Panc1 (cell line): ENCODE measurements around the gene NDUFAF3. TPM values are rescaled to one million over a fixed set of nuclear protein-coding genes. Genes with fewer than 3 reads are reported as not detected.
A peak's percentile ranks its signal among the peaks of the same experiment; 100 is the strongest.

Experiments
- ATAC-seq: fragments of 200-7000 bp; cut with Tn5 transposase; 2 replicates; pipeline ENCODE4 v1.9.1; 2020; ENCODE audit warnings: mild to moderate bottlenecking, moderate library complexity
- BruUV-seq: library from RNA; stranded (reverse); fragments of 400-500 nt; replicated peaks from 2 replicates; lab custom pipeline; 2021; lab: Mats Ljungman, UMichigan
- CTCF ChIA-PET: fragments of 300-600 bp; sonication (Branson Sonifier 250); formaldehyde crosslinking; loops from one replicate; lab custom pipeline; 2022; ENCODE audit warnings: antibody characterized with exemption; lab: Charles Lee
- POLR2A ChIA-PET: fragments of 300-600 bp; sonication (Branson Sonifier 250); formaldehyde crosslinking; loops from one replicate; lab custom pipeline; 2022; ENCODE audit warnings: antibody characterized with exemption; lab: Charles Lee
- DNase-seq: peaks from one replicate; pipeline ENCODE4 v3.0.0-alpha.2; 2010; ENCODE audit warnings: low read depth, low spot score
- H3K27ac ChIP-seq: 2 replicates; pipeline ENCODE4 v1.5.1; 2011; ENCODE audit warnings: mild to moderate bottlenecking, low read length, inconsistent platforms
- H3K27me3 ChIP-seq: fragments of 200-500 bp; sonication (Bioruptor generic); 2 replicates; pipeline ENCODE4 v1.6.0; 2014; ENCODE audit warnings: low read length, inconsistent platforms; ENCODE audit not compliant: control insufficient read depth, insufficient read depth
- H3K36me3 ChIP-seq: fragments of 200-500 bp; sonication (Bioruptor generic); 2 replicates; pipeline ENCODE4 v1.5.1; 2014; ENCODE audit warnings: inconsistent platforms, mild to moderate bottlenecking, low read length, moderate library complexity; ENCODE audit not compliant: control insufficient read depth, insufficient read depth
- H3K4me1 ChIP-seq: 2 replicates; pipeline ENCODE4 v1.5.1; 2011; ENCODE audit warnings: inconsistent platforms, mild to moderate bottlenecking, low read length, moderate library complexity; ENCODE audit not compliant: control insufficient read depth, insufficient read depth
- H3K4me3 ChIP-seq, 2 experiments: 2 replicates each; pipeline ENCODE4 v1.5.1; 2011 to 2012; ENCODE audit warnings: low read depth in 2 of 2, low read length in 2 of 2, mild to moderate bottlenecking in 2 of 2, inconsistent platforms in 1 of 2, moderate library complexity in 1 of 2
- H3K9me3 ChIP-seq: fragments of 200-500 bp; sonication (Bioruptor generic); 2 replicates; pipeline ENCODE4 v1.5.1; 2014; ENCODE audit warnings: low read depth, mild to moderate bottlenecking, inconsistent platforms, low read length, moderate library complexity; ENCODE audit not compliant: control insufficient read depth, insufficient read depth
- CTCF ChIP-seq: fragments of 450-650 bp; IDR thresholded peaks from 2 replicates; pipeline ENCODE4 v1.5.1; 2017; ENCODE audit warnings: mild to moderate bottlenecking
- POLR2AphosphoS5 ChIP-seq: IDR thresholded peaks from 2 replicates; pipeline ENCODE4 v1.6.1; 2012; ENCODE audit warnings: mild to moderate bottlenecking, low read depth, low read length, moderate library complexity
- REST ChIP-seq, 2 experiments: IDR thresholded peaks; 2 replicates each; pipeline ENCODE4 v1.6.1; 2011 to 2012; ENCODE audit warnings: low read depth in 2 of 2, control low read depth in 1 of 2, low read length in 1 of 2, mild to moderate bottlenecking in 1 of 2, moderate library complexity in 1 of 2; ENCODE audit not compliant: insufficient read depth in 1 of 2
- SIN3A ChIP-seq: IDR thresholded peaks from 2 replicates; pipeline ENCODE4 v1.6.1; 2012; ENCODE audit warnings: low read depth, mild to moderate bottlenecking, low read length, moderate library complexity, borderline replicate concordance; ENCODE audit not compliant: insufficient read depth
- TCF7L2 ChIP-seq: IDR thresholded peaks from 2 replicates; pipeline ENCODE4 v1.6.1; 2011; ENCODE audit warnings: mild to moderate bottlenecking, low read depth, low read length, inconsistent platforms
- in situ Hi-C: cut with HindIII; loops from 2 replicates; pipeline ENCODE4 v1.10.0; 2016; ENCODE audit warnings: low sequenced_read_pairs, low pct_unique_long_range_greater_than_20kb
- intact Hi-C: fragments of 100-400 bp; cut with micrococcal nuclease; formaldehyde crosslinking; loops from one replicate; pipeline ENCODE4 v1.10.0; 2022; ENCODE audit not compliant: unreplicated experiment
- total RNA-seq: library from RNA; stranded (reverse); gene quantifications from one replicate; pipeline ENCODE4 v1.2.1, GENCODE V29; 2021; ENCODE audit not compliant: unreplicated experiment

Gene NDUFAF3
- total RNA-seq, 1 experiment from 2014 or later: 101 TPM

GRCh38 chr3:48985831-48986376 lies 36.0 kb upstream of the NDUFAF3 start:
- DNase-seq (no peak), ATAC-seq (no peak)
- Histone ChIP-seq H3K4me3 (no peak overlapping the region), H3K9me3 (no peaks in the 10 kb centered on the region), H3K27ac (no peak overlapping the region), H3K4me1 (peaks cover 7% of the 10 kb centered on the region), H3K36me3 (peaks cover 8% of the 10 kb centered on the region), H3K27me3 (no peaks in the 10 kb centered on the region)
- intact Hi-C loops (no loop called here), in situ Hi-C loops (no loop called here)
- BruUV-seq: no TSS peak
- TF ChIP-seq TCF7L2: no peak
- TF ChIP-seq POLR2AphosphoS5: no peak
- no peak for TF ChIP-seq CTCF
- no peak for TF ChIP-seq SIN3A
- TF ChIP-seq REST (IDR thresholded peaks at IDR 0.05; ENCODE audit: insufficient read depth in 1 of 2, low read depth in 2 of 2, low read length in 1 of 2): no peak
- ChIA-PET POLR2A (no interaction called here), CTCF (no interaction called here)

- ChIA-PET POLR2A (interaction anchor here (0.9 to 1.5 kb wide), 3 partner anchors 18 to 31 kb away, joined by 3 to 6 read pairs (median 3); partner anchors contain the start of gene WDR6), CTCF (interaction anchor here (0.6 to 2.0 kb wide), 2 partner anchors 18 to 82 kb away, joined by 3 to 19 read pairs; partner anchors contain the start of gene WDR6)
- peak overlapping the region; percentile 81 for H3K27ac ChIP-seq
- peak overlapping the region; percentile 50 to 68 for H3K4me3 ChIP-seq
- intact Hi-C loops (no loop called here), in situ Hi-C loops (no loop called here)
- no TSS peak for BruUV-seq
- H3K9me3 ChIP-seq: no peaks in the 10 kb centered on the region
- peaks cover 19% of the 10 kb centered on the region for H3K4me1 ChIP-seq
- no peaks in the 10 kb centered on the region for H3K36me3 ChIP-seq
- ATAC-seq (peak; percentile 7), DNase-seq (no peak)
- TF ChIP-seq SIN3A: no peak
- TF ChIP-seq CTCF: no peak
- no peak for TF ChIP-seq POLR2AphosphoS5
- no peaks in the 10 kb centered on the region for H3K27me3 ChIP-seq
Measured at GRCh38 chr3:48989126-48989795, 32.7 kb upstream of the NDUFAF3 start.
